IPS-15b (cell line): ENCODE measurements around the gene ZNF791.
A peak's percentile ranks its signal among the peaks of the same experiment; 100 is the strongest.
"Not testable (repeated sequence)": the region's sequence is repeated elsewhere in the genome, so short reads cannot be mapped to it uniquely, and the experiment has no call there.

ENCODE experiments used
- H3K27me3 ChIP-seq: one replicate; pipeline ENCODE4 v1.6.1; 2013; ENCODE audit warnings: low read length; ENCODE audit not compliant: control insufficient read depth, insufficient read depth
- H3K36me3 ChIP-seq: one replicate; pipeline ENCODE4 v1.6.1; 2013; ENCODE audit warnings: low read length; ENCODE audit not compliant: control insufficient read depth, insufficient read depth
- H3K4me1 ChIP-seq: one replicate; pipeline ENCODE4 v1.6.1; 2013; ENCODE audit warnings: mild to moderate bottlenecking, low read length; ENCODE audit not compliant: control insufficient read depth, insufficient read depth
- H3K4me3 ChIP-seq: one replicate; pipeline ENCODE4 v1.5.1; 2013; ENCODE audit warnings: low read depth, low read length
- H3K9ac ChIP-seq: one replicate; pipeline ENCODE4 v1.6.1; 2013; ENCODE audit warnings: low read depth, mild to moderate bottlenecking, low read length
- H3K9me3 ChIP-seq: one replicate; pipeline ENCODE4 v1.6.1; 2013; ENCODE audit warnings: mild to moderate bottlenecking, low read length; ENCODE audit not compliant: control insufficient read depth, insufficient read depth

ZNF791 gene

DNA sequence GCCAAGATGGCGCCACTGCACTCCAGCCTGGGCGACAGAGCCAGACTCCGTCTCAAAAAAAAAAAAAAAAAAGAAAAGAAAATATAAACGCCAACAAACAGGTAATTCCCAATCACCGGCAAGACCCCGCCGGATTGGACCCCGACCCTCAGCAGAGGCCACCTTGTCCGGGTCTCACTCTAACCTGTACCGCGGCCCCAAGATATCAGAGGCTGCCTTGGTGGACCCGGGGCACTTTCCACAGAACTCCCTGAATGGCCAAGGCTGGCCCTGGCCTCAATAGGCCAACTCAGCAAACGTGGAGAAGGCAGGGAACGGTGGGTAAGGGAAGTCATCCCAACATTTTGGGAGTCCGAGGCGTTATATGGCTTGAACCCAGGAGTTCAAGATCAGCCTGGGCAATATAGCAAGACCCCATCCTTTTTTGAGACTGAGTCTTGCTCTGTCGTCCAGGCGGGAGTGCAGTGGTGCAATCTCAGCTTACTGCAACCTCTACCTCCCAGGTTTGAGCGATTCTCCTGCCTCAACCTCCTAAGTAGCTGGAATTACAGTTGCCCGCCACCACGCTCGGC, 28.0 kb downstream of the ZNF791 start:
- H3K36me3 ChIP-seq: no peaks in the 10 kb centered on the region
- H3K4me1 ChIP-seq: no peaks in the 10 kb centered on the region
- H3K4me3 ChIP-seq: no peak overlapping the region
- no peaks in the 10 kb centered on the region for H3K27me3 ChIP-seq
- no peak overlapping the region for H3K9ac ChIP-seq
- no peaks in the 10 kb centered on the region for H3K9me3 ChIP-seq

DNA sequence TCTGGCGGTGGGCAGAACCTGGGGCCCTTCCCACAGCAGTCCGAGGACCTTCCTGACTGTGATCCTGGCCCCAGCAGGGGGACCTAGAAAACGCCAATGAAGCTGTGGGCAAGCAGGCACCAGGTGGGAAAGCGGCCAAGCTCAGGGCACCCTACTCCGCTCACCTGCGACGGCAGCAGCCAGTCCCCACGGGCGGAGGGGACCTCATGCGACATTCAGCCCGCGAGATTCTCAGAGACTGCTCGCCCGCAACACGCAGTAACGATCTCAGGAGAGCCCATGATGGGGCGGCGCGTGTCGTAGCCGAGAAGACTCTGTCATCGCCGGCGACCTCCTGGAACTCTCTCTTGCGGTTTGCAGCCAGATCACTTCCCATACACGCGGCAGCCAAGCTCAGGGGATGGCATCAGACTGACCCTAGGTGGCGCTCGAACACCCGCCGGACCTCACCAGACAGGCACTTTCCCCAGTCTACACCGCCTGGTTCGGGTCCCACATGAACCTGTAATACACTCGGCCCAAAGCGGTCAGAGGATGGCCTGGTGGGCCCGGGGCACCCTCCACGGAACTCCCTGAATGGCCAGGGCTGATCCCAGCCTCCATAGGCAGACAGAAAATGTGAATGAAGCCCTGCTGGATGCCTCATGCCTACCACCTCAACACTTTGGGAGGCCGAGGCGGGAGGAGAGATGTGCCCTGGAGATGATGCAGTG, 29.3 kb downstream of the ZNF791 start:
- no peaks in the 10 kb centered on the region for H3K27me3 ChIP-seq

DNA sequence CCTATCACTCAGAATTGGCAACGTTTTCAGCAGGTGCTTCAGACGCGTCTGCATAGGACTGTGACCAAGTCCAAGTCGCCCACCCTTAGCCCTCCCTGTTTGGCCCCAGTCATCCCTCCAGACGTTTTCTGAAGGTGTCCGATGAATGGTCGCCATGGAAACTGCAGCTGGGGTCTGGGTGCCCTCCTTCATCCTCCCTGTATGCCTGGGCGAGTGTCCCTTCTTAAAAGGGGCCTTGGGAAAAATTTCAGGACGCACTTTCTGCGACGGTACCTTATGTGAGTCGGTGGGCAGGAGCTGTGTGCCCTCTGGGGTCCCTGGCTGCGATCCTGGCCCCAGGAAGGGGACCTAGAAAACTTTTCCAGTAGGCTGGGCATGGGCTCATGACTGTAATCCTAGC, 30.7 kb downstream of the ZNF791 start:
- no peak overlapping the region for H3K4me3 ChIP-seq
- no peaks in the 10 kb centered on the region for H3K4me1 ChIP-seq
- H3K9ac ChIP-seq: no peak overlapping the region
- H3K9me3 ChIP-seq: no peaks in the 10 kb centered on the region
- H3K36me3 ChIP-seq: peaks cover 5% of the 10 kb centered on the region
- H3K27me3 ChIP-seq: no peaks in the 10 kb centered on the region

More for the DNA sequence above, 29.3 kb downstream of the ZNF791 start:
- H3K4me1 ChIP-seq: no peaks in the 10 kb centered on the region
- H3K9ac ChIP-seq: peak overlapping the region; percentile 47
- peaks cover 5% of the 10 kb centered on the region for H3K36me3 ChIP-seq
- H3K9me3 ChIP-seq: no peaks in the 10 kb centered on the region
- H3K4me3 ChIP-seq: peak overlapping the region; percentile 60

DNA sequence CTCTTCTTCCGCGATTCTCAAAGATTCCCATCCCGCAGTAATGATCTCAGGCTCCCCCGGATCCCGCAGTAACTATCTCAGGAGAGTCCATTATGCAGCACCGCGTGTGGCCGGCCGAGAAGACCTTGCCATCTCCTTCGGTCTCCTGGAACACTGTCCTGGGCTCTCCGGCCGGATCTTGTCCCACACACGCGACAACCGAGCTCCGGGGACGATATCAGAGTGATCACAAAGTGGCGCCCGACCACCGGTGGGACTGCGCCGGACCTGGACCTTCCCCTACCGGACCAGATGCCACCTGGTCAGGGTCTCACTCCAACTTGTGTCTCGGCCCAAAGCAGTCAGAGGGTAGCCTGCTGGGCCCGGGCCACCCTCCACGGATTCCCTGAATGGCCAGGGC, 31.8 kb downstream of the ZNF791 start:
- H3K4me3 ChIP-seq: no peak overlapping the region
- H3K27me3 ChIP-seq: no peaks in the 10 kb centered on the region
- H3K9me3 ChIP-seq: no peaks in the 10 kb centered on the region
- H3K36me3 ChIP-seq: peaks cover 5% of the 10 kb centered on the region
- H3K4me1 ChIP-seq: no peaks in the 10 kb centered on the region
- H3K9ac ChIP-seq: no peak overlapping the region

- H3K36me3 ChIP-seq, H3K9me3 ChIP-seq, H3K9ac ChIP-seq, H3K27me3 ChIP-seq, H3K4me1 ChIP-seq, H3K4me3 ChIP-seq: not testable (repeated sequence)
Observed at GRCh38 chr19:12643716-12644115, 33.0 kb downstream of the ZNF791 start.

DNA sequence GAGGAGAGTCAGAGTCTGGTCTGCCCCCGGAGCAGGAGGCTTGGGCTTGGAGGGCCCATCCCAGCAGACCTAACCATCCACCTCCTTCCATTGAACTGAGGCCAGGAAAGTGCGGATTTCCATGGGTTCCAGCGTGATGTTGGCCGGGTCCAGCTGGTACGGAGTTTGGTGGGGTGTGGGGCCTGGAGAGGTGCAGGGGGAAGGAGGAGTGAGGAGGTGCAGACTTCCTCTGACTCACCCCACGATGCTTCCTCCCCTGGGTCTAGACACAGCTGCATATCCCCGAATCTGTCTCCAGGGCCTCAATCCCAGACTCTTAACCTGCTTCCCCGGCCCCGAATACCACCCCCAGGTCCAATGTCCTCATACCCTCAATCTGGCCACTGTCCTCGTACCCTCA, 35.8 kb downstream of the ZNF791 start:
- H3K27me3 ChIP-seq: no peaks in the 10 kb centered on the region
- H3K36me3 ChIP-seq: peaks cover 5% of the 10 kb centered on the region
- no peak overlapping the region for H3K4me3 ChIP-seq
- no peaks in the 10 kb centered on the region for H3K9me3 ChIP-seq
- H3K9ac ChIP-seq: no peak overlapping the region
- no peaks in the 10 kb centered on the region for H3K4me1 ChIP-seq

DNA sequence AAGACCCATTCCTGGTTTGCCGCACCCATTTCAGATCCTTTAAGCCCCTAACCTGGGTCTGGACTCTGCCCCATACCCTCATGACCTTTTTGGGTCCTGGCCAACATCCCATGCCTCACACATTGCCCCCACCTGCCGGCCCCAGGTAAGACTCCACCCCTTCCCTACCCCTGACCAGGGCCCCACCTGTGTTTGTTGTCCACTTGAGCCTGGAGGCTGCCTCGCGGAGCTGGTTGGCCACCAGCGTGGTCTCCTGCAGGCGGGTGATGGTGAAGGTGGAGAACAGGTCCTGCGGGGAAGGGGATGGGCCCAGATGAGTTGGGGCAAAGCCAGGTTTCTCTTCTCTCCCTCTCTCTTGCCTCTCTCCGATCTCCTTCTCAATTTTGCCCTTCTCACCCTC, 36.3 kb downstream of the ZNF791 start:
- Histone ChIP-seq H3K4me1 (no peaks in the 10 kb centered on the region), H3K9ac (no peak overlapping the region), H3K36me3 (peaks cover 5% of the 10 kb centered on the region), H3K9me3 (no peaks in the 10 kb centered on the region), H3K4me3 (no peak overlapping the region), H3K27me3 (no peaks in the 10 kb centered on the region)

DNA sequence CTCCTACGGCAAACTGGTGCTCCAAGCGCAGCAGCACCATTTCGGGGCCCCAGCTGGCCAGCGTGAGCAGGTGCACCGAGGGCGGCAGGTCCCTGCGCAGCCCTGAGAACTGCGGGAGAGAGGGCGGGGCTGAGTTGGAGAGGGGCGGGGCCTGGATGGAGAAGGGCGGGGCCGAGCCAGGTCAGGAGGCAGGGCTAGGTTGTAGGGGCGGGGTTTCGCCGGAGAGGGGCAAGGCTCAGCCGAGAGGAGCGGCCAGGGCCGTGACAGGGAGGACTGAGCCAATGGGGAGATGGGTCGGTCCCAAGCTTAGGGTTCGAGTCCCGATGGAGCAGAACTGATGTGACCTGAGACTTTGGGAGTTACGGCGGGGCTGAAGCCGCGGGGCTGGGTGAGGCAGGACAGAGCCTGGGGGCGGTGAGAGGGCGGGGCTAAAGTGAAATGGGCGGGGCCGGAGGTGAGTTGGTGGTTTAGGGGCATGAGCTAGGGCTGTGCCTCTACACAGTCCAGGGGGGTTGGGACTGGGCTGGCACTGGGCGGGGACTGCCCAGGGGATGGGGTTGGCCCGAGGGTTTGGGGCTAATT, 36.9 kb downstream of the ZNF791 start:
- peaks cover 5% of the 10 kb centered on the region for H3K36me3 ChIP-seq
- H3K9ac ChIP-seq: no peak overlapping the region
- no peaks in the 10 kb centered on the region for H3K27me3 ChIP-seq
- no peaks in the 10 kb centered on the region for H3K4me1 ChIP-seq
- H3K9me3 ChIP-seq: no peaks in the 10 kb centered on the region
- H3K4me3 ChIP-seq: peak overlapping the region; percentile 37

- no peaks in the 10 kb centered on the region for H3K4me1 ChIP-seq
- H3K4me3 ChIP-seq: peak overlapping the region; percentile 37
- no peaks in the 10 kb centered on the region for H3K9me3 ChIP-seq
- no peak overlapping the region for H3K9ac ChIP-seq
- H3K36me3 ChIP-seq: peaks cover 5% of the 10 kb centered on the region
- no peaks in the 10 kb centered on the region for H3K27me3 ChIP-seq
Observed at GRCh38 chr19:12648088-12648487, 37.4 kb downstream of the ZNF791 start.

- no peaks in the 10 kb centered on the region for H3K27me3 ChIP-seq
- H3K9ac ChIP-seq: no peak overlapping the region
- no peaks in the 10 kb centered on the region for H3K9me3 ChIP-seq
- peaks cover 2% of the 10 kb centered on the region for H3K36me3 ChIP-seq
- no peak overlapping the region for H3K4me3 ChIP-seq
- no peaks in the 10 kb centered on the region for H3K4me1 ChIP-seq
Observed at GRCh38 chr19:12649941-12650340, 39.2 kb downstream of the ZNF791 start.

- Histone ChIP-seq H3K36me3 (peaks cover 2% of the 10 kb centered on the region), H3K4me1 (no peaks in the 10 kb centered on the region)
Observed at GRCh38 chr19:12652219-12652618, 41.5 kb downstream of the ZNF791 start.

GRCh38 chr19:12655546-12655945, 44.8 kb downstream of the ZNF791 start:
- H3K36me3 ChIP-seq: peaks cover 9% of the 10 kb centered on the region
- no peak overlapping the region for H3K4me3 ChIP-seq
- H3K27me3 ChIP-seq: no peaks in the 10 kb centered on the region
- no peaks in the 10 kb centered on the region for H3K4me1 ChIP-seq
- H3K9ac ChIP-seq: no peak overlapping the region
- H3K9me3 ChIP-seq: no peaks in the 10 kb centered on the region

More at GRCh38 chr19:12652219-12652618, 41.5 kb downstream of the ZNF791 start:
- Histone ChIP-seq H3K4me3 (no peak overlapping the region), H3K27me3 (no peaks in the 10 kb centered on the region), H3K9me3 (no peaks in the 10 kb centered on the region), H3K9ac (no peak overlapping the region)
